GM13976 (cell line): ENCODE measurements around the gene ELMO1.

ENCODE experiments used
- DNase-seq: peaks from one replicate; pipeline ENCODE4 v3.0.0; 2012; ENCODE audit warnings: low spot score
- in situ Hi-C: fragments of 300-500 bp; cut with MboI; formaldehyde crosslinking; loops from one replicate; pipeline ENCODE4 v1.12.0; 2022; ENCODE audit warnings: low sequenced_read_pairs, mixed read lengths, inconsistent platforms; ENCODE audit not compliant: unreplicated experiment
- TF ChIP-seq, protein P1 (sequence below): IDR thresholded peaks from 2 replicates; pipeline ENCODE4 v1.5.1; 2012; ENCODE audit warnings: borderline replicate concordance, mild to moderate bottlenecking; ENCODE audit not compliant: insufficient read depth; ENCODE audit errors: extremely low read depth, missing control alignments, control extremely low read depth

ELMO1 gene

GRCh38 chr7:37050801-37051200 is 397.9 kb downstream of the ELMO1 start:
- TF ChIP-seq, protein P1, sequence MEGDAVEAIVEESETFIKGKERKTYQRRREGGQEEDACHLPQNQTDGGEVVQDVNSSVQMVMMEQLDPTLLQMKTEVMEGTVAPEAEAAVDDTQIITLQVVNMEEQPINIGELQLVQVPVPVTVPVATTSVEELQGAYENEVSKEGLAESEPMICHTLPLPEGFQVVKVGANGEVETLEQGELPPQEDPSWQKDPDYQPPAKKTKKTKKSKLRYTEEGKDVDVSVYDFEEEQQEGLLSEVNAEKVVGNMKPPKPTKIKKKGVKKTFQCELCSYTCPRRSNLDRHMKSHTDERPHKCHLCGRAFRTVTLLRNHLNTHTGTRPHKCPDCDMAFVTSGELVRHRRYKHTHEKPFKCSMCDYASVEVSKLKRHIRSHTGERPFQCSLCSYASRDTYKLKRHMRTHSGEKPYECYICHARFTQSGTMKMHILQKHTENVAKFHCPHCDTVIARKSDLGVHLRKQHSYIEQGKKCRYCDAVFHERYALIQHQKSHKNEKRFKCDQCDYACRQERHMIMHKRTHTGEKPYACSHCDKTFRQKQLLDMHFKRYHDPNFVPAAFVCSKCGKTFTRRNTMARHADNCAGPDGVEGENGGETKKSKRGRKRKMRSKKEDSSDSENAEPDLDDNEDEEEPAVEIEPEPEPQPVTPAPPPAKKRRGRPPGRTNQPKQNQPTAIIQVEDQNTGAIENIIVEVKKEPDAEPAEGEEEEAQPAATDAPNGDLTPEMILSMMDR, result no peak
- in situ Hi-C loops, result no loop called here
- no peak for DNase-seq

- TF ChIP-seq, protein P1, result no peak
- DNase-seq, result no peak
- in situ Hi-C loops, result no loop called here
These were observed 400.0 kb downstream of the ELMO1 start for GRCh38 chr7:37048674-37049073.

DNA sequence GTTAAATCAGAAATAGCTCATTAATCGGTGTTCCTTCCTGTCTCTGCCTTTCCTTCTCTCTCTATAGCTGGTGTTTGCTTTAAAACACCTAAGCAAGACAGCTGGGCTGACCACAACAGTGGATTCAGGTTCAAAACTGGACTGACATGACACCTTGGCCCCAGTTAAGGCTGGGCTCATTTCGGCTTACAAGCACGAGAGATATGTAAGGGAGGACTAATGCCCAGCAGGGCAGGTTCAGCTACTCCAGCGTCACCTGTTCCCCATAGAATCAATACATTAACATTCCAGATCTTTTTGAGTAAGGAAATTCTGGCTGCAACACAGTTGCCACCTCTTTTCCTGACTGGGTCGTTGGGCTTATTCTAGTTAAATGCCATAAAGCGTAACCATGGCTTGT is 401.4 kb downstream of the ELMO1 start:
- in situ Hi-C loops, result no loop called here
- TF ChIP-seq, protein P1, result no peak
- DNase-seq, result no peak

DNA sequence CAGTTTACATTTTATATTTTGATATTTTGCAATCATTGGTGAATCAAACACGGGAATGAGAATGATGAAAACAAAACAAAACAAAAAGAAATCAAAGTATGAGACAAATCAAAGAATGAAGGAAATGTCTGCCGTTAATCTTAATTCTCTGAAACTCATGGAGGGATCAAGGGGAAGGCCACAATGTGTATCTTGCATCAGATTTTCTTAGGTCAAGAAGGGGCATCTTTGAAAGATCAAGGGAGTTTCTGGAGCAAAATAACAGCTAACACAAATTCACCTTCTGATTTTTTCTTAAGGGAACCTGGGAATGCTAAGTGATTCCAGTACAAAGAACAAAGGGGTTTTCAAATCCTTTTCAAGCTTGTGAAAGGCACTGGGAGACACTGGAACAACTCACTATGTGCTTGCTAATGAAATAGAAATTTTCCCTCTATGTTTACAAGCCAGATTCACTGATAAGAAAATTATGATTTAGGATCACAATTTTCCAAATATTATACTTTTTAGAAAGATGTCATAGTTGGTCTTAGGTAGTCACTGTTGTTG is 402.1 kb downstream of the ELMO1 start:
- no peak for DNase-seq
- in situ Hi-C loops, result no loop called here
- TF ChIP-seq, protein P1, result no peak

DNA sequence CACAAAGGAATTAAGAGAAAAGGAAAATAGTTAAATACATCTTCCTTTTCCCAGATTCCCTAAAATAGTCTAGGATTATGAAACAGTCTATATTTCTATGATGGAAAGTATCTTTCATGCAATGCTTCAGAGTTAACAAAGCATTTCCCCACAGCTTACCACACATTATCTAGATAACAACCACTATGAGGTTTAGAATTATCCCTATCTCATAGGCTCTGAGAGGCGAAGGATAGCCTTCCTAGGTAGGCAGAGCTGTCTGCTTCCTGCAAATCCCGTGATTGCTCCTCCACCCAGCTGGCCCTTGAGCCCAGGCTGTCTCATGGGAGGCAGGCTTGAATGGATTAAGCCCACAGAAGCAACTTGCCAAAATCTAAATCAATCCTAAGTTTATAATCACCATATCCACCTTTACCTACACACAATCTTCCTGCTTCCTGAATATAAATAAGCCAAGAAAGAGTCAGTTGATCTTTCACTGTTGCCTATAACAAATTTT is 402.9 kb downstream of the ELMO1 start:
- DNase-seq, result no peak
- in situ Hi-C loops, result no loop called here
- TF ChIP-seq, protein P1, result no peak

GRCh38 chr7:37041461-37041860 is 407.2 kb downstream of the ELMO1 start:
- TF ChIP-seq, protein P1, result no peak
- DNase-seq, result no peak
- in situ Hi-C loops, result no loop called here
